Neural progenitor cell (in vitro differentiated cells): ENCODE measurements around the gene CLMP. TPM values are rescaled to one million over a fixed set of nuclear protein-coding genes. Genes with fewer than 3 reads are reported as not detected.

Source experiments
- DNase-seq: peaks from one replicate; pipeline ENCODE4 v3.0.0-alpha.2; 2016; ENCODE audit warnings: low spot score
- H2AFZ ChIP-seq: fragments of 200-600 bp; sonication (generic); replicated peaks from 2 replicates; pipeline ENCODE4 v1.6.1; 2016; ENCODE audit warnings: antibody characterized with exemption
- H3F3A ChIP-seq: fragments of 200-600 bp; sonication (generic); 2 replicates; pipeline ENCODE4 v1.6.1; 2016; ENCODE audit warnings: antibody characterized with exemption, low read depth
- H3K27ac ChIP-seq: fragments of 200-600 bp; sonication (generic); 2 replicates; pipeline ENCODE4 v1.5.1; 2016; ENCODE audit warnings: mild to moderate bottlenecking
- H3K27me3 ChIP-seq: fragments of 200-600 bp; sonication (generic); 2 replicates; pipeline ENCODE4 v1.6.1; 2016; ENCODE audit warnings: mild to moderate bottlenecking, moderate library complexity
- H3K36me3 ChIP-seq: fragments of 200-600 bp; sonication (generic); 2 replicates; pipeline ENCODE4 v1.5.1; 2016
- H3K4me1 ChIP-seq: fragments of 200-600 bp; sonication (generic); 2 replicates; pipeline ENCODE4 v1.6.1; 2016; ENCODE audit warnings: mixed run types
- H3K4me2 ChIP-seq: fragments of 200-600 bp; sonication (generic); 2 replicates; pipeline ENCODE4 v1.6.1; 2016
- H3K4me3 ChIP-seq: fragments of 200-600 bp; sonication (generic); 2 replicates; pipeline ENCODE4 v1.5.1; 2016
- H3K79me2 ChIP-seq: fragments of 200-600 bp; sonication (generic); 2 replicates; pipeline ENCODE4 v1.6.1; 2016; ENCODE audit warnings: low read depth
- H3K9ac ChIP-seq: fragments of 200-600 bp; sonication (generic); 2 replicates; pipeline ENCODE4 v1.6.1; 2016
- H3K9me3 ChIP-seq: fragments of 200-600 bp; sonication (generic); 2 replicates; pipeline ENCODE4 v1.5.1; 2016; ENCODE audit warnings: low read depth
- H4K20me1 ChIP-seq: fragments of 200-600 bp; sonication (generic); 2 replicates; pipeline ENCODE4 v1.6.1; 2016; ENCODE audit warnings: low read depth
- H3K27ac Mint-ChIP-seq: 3 replicates; pipeline ENCODE4 v1.8.0; 2021; ENCODE audit warnings: mixed read lengths
- H3K27me3 Mint-ChIP-seq: 2 replicates; pipeline ENCODE4 v1.8.0; 2022; ENCODE audit warnings: low read depth, mild to moderate bottlenecking, inconsistent platforms, moderate library complexity, mixed read lengths; ENCODE audit not compliant: insufficient read depth
- H3K36me3 Mint-ChIP-seq: 3 replicates; pipeline ENCODE4 v1.8.0; 2021; ENCODE audit warnings: mixed read lengths
- H3K4me1 Mint-ChIP-seq: 3 replicates; pipeline ENCODE4 v1.8.0; 2021; ENCODE audit warnings: mixed read lengths
- H3K4me3 Mint-ChIP-seq: 3 replicates; pipeline ENCODE4 v1.8.0; 2021; ENCODE audit warnings: mild to moderate bottlenecking, moderate library complexity, mixed read lengths
- H3K9me3 Mint-ChIP-seq: 3 replicates; pipeline ENCODE4 v1.8.0; 2020; ENCODE audit warnings: mixed read lengths
- EZH2 ChIP-seq: fragments of 200-600 bp; sonication (generic); IDR thresholded peaks from 2 replicates; pipeline ENCODE4 v1.6.1; 2017; ENCODE audit warnings: antibody characterized with exemption, mild to moderate bottlenecking, moderate library complexity
- EZH2phosphoT487 ChIP-seq: fragments of 200-600 bp; sonication (generic); IDR thresholded peaks from 2 replicates; pipeline ENCODE4 v1.6.1; 2017; ENCODE audit warnings: antibody characterized with exemption
- total RNA-seq: library from RNA; depleted of rRNA; stranded (reverse); fragments of >200 nt; gene quantifications from 2 replicates; pipeline ENCODE4 v1.2.3, GENCODE V29; 2015; ENCODE audit warnings: low replicate concordance
- TF ChIP-seq, protein P1 (sequence below): fragments of 200-600 bp; sonication (generic); IDR thresholded peaks from 2 replicates; pipeline ENCODE4 v1.5.1; 2017; ENCODE audit warnings: antibody characterized with exemption, mild to moderate bottlenecking

The CLMP gene
- total RNA-seq, 1 donor from 2014 or later = 10.7 TPM

DNA sequence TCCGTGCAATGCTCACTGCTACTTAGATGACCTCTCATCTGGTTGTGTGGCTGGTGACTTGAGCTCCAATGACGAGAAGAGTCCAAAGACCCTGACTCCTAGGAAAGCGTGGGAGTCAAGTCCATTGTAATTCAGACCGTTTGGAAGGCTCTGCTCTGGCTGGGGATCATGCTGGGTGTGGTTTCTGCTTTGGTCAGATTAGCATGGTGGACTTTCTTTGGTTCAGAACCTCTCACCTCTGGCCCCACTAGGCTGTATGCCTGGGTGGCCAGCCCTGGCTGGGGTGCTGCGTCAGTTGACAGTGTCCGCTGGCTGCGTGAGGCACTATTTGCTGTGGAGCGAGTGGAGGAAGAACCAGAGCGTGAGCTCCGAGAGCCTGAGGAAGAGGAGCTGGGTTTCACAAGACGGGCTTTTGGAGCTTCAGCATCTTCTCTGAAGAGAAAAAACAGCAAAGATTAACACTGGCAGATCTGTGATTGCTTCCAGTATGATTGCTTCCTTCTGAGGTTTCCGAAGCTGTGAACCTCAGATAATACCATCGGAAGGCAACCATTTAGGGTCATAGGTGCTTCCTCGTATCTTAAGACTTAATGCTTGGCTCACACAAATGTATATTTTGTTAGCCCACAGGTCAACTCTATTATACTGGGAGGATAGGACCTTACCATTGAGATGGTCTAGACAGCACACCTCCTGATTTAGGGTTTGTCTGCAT lies 121.5 kb downstream of the CLMP start:
- TF ChIP-seq, protein P1, sequence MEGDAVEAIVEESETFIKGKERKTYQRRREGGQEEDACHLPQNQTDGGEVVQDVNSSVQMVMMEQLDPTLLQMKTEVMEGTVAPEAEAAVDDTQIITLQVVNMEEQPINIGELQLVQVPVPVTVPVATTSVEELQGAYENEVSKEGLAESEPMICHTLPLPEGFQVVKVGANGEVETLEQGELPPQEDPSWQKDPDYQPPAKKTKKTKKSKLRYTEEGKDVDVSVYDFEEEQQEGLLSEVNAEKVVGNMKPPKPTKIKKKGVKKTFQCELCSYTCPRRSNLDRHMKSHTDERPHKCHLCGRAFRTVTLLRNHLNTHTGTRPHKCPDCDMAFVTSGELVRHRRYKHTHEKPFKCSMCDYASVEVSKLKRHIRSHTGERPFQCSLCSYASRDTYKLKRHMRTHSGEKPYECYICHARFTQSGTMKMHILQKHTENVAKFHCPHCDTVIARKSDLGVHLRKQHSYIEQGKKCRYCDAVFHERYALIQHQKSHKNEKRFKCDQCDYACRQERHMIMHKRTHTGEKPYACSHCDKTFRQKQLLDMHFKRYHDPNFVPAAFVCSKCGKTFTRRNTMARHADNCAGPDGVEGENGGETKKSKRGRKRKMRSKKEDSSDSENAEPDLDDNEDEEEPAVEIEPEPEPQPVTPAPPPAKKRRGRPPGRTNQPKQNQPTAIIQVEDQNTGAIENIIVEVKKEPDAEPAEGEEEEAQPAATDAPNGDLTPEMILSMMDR = no peak
- no peak for TF ChIP-seq EZH2
- TF ChIP-seq EZH2phosphoT487 = no peak
- DNase-seq = no peak
- Mint-ChIP-seq H3K9me3 (no peaks in the 10 kb centered on the region), H3K36me3 (peaks cover 31% of the 10 kb centered on the region), H3K27me3 (peaks cover 2% of the 10 kb centered on the region), H3K27ac (no peak overlapping the region), H3K4me1 (peaks cover 14% of the 10 kb centered on the region), H3K4me3 (no peak overlapping the region)
- Histone ChIP-seq H2AFZ (no peak overlapping the region), H3K27me3 (no peaks in the 10 kb centered on the region), H3K79me2 (no peaks in the 10 kb centered on the region), H3K4me1 (peaks cover 6% of the 10 kb centered on the region), H3F3A (peaks cover 9% of the 10 kb centered on the region), H3K9ac (no peak overlapping the region), H4K20me1 (no peaks in the 10 kb centered on the region), H3K4me2 (no peak overlapping the region), H3K36me3 (no peaks in the 10 kb centered on the region), H3K9me3 (no peaks in the 10 kb centered on the region), H3K27ac (no peak overlapping the region), H3K4me3 (no peak overlapping the region)

- Histone ChIP-seq H3K27ac (no peak overlapping the region), H3K4me2 (no peak overlapping the region), H3K27me3 (no peaks in the 10 kb centered on the region), H2AFZ (no peak overlapping the region), H3K4me1 (peaks cover 6% of the 10 kb centered on the region), H3K4me3 (no peak overlapping the region), H3K79me2 (no peaks in the 10 kb centered on the region), H3K9ac (no peak overlapping the region), H3K36me3 (no peaks in the 10 kb centered on the region), H4K20me1 (no peaks in the 10 kb centered on the region), H3F3A (peaks cover 9% of the 10 kb centered on the region), H3K9me3 (no peaks in the 10 kb centered on the region)
- no peak for DNase-seq
- peaks cover under 1% of the 10 kb centered on the region for H3K27me3 Mint-ChIP-seq
- peaks cover 31% of the 10 kb centered on the region for H3K36me3 Mint-ChIP-seq
- H3K9me3 Mint-ChIP-seq = no peaks in the 10 kb centered on the region
- no peak overlapping the region for H3K4me3 Mint-ChIP-seq
- no peak overlapping the region for H3K27ac Mint-ChIP-seq
- H3K4me1 Mint-ChIP-seq = peaks cover 14% of the 10 kb centered on the region
- TF ChIP-seq, protein P1 = no peak
- TF ChIP-seq EZH2 = no peak
- no peak for TF ChIP-seq EZH2phosphoT487
Measured at GRCh38 chr11:123072762-123073161, 122.3 kb downstream of the CLMP start.

- TF ChIP-seq EZH2phosphoT487 (no peak), EZH2 (no peak)
- TF ChIP-seq, protein P1 = no peak
- Mint-ChIP-seq H3K27me3 (no peaks in the 10 kb centered on the region), H3K4me3 (no peak overlapping the region), H3K4me1 (peaks cover 14% of the 10 kb centered on the region), H3K36me3 (peaks cover 31% of the 10 kb centered on the region), H3K9me3 (no peaks in the 10 kb centered on the region), H3K27ac (no peak overlapping the region)
- H3K27ac ChIP-seq = no peak overlapping the region
- H4K20me1 ChIP-seq = no peaks in the 10 kb centered on the region
- H3K79me2 ChIP-seq = no peaks in the 10 kb centered on the region
- no peaks in the 10 kb centered on the region for H3K36me3 ChIP-seq
- H3K4me1 ChIP-seq = peaks cover 6% of the 10 kb centered on the region
- DNase-seq = no peak
- H3K9ac ChIP-seq = no peak overlapping the region
- H3K4me2 ChIP-seq = no peak overlapping the region
- no peaks in the 10 kb centered on the region for H3K9me3 ChIP-seq
- H3F3A ChIP-seq = peaks cover 9% of the 10 kb centered on the region
- no peak overlapping the region for H2AFZ ChIP-seq
- H3K27me3 ChIP-seq = no peaks in the 10 kb centered on the region
- H3K4me3 ChIP-seq = no peak overlapping the region
Measured at GRCh38 chr11:123072332-123072761, 122.7 kb downstream of the CLMP start.
